ENCODE measurements around the gene RBM20.

DNA sequence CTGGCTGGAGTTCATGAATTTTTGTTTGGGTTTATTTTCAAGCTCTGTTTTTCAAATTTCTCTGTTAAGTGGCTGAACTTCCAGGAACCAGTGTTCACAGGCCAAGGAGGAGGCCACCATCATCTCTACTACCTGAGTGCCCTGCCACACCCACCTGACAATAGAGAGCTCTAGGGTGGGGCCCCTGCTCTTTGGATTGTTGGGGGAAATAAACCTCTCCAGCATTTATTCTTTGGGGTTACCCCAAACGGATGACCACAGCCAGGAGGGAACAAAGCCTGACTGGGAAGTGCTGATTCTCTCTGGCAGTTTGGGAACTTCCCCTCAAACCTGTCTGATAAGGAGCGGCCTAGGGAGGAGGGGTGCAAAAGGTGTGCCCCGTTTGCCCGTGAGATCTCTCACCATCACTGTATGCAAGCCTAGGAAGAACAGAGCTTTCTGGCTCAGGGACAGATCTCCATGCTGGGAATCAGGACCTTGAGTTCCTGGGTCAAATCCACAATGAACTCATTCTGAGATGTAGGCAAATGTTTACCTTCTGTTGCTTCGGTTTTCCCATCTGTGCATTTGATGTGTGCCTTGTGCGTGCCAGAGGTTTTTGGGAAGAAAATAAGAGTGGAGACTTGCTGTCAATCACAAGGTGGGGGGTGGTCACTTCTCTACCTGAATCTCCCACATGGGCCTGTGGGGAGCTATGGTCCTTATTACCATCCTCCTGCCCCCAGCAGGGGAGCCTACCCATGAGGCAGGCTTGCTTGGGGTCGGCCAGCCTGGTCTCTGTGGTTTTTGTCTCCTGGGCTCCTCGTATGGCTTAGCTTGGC lies 199.9 kb downstream of the RBM20 start:
- TF ChIP-seq EZH2 (IDR thresholded peaks at IDR 0.05; ENCODE audit: insufficient read depth, poor library complexity, severe bottlenecking): no peak
- no peak for TF ChIP-seq EZH2phosphoT487 (IDR thresholded peaks at IDR 0.05; ENCODE audit: insufficient read depth, low read depth)
